T-helper 2 cell treated with Interferon-gamma antibody and Interleukin-4, amounts not matched to agents 5 μg/mL and 100 μg/mL, for 36 hours (primary cell): ENCODE measurements around the gene OGA.

Experiments
- DNase-seq: peaks from one replicate; pipeline ENCODE4 v3.0.0; 2021; ENCODE audit warnings: low spot score
- H3K27ac Mint-ChIP-seq: one replicate; pipeline ENCODE4 v1.8.0; 2021; ENCODE audit warnings: mild to moderate bottlenecking, mixed read lengths
- H3K27me3 Mint-ChIP-seq: one replicate; pipeline ENCODE4 v1.8.0; 2021; ENCODE audit warnings: low read depth, mixed read lengths
- H3K36me3 Mint-ChIP-seq: one replicate; pipeline ENCODE4 v1.8.0; 2021; ENCODE audit warnings: low read depth, mixed read lengths
- H3K4me1 Mint-ChIP-seq: one replicate; pipeline ENCODE4 v1.8.0; 2021; ENCODE audit warnings: low read depth, mixed read lengths
- H3K4me3 Mint-ChIP-seq: one replicate; pipeline ENCODE4 v1.8.0; 2022; ENCODE audit warnings: mild to moderate bottlenecking, moderate library complexity, mixed read lengths
- H3K9me3 Mint-ChIP-seq: one replicate; pipeline ENCODE4 v1.8.0; 2021; ENCODE audit warnings: mixed read lengths

Gene OGA

GRCh38 chr10:101841826-101842225, 23.6 kb upstream of the OGA start:
- Mint-ChIP-seq H3K4me3 (no peak overlapping the region), H3K9me3 (no peaks in the 10 kb centered on the region), H3K4me1 (peaks cover 30% of the 10 kb centered on the region), H3K27ac (no peak overlapping the region), H3K27me3 (peaks cover 25% of the 10 kb centered on the region), H3K36me3 (peaks cover 3% of the 10 kb centered on the region)
- no peak for DNase-seq

DNA sequence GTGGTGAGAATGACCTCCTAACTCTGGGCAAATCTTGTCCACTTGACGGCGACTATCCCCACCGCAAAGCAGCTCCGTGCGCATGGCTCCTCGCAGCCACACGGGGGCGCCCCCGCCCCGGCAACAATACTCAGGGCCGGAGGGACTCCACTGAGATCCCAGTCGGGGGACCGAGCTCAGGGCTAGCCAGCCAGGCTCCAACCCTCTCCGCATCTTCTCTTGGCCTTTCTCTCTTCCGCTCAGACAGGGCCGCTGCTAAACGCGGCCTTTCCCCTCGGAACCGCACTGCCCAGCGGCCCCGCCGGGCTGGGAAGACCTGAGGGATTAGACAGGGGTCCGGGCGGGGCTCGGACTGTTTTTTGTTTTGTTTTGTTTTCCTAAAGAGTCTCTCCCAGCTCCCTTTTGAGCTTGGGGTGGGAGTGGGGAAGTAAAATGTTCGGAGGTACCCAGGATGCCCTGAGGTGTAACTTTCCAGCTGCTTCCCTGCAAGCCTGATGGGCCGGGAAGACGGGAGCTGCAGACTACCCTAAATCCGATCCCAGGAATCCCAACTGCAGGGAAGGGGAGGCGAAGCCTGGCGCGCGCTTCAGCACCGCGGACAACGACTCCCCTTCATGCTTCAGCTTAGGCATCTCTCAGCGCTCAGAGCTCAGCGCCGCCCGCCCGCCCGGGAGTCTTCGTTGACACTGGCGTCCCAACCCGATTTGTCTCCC, 22.7 kb upstream of the OGA start:
- peaks cover 3% of the 10 kb centered on the region for H3K36me3 Mint-ChIP-seq
- H3K4me1 Mint-ChIP-seq, result peaks cover 32% of the 10 kb centered on the region
- no peaks in the 10 kb centered on the region for H3K9me3 Mint-ChIP-seq
- H3K27me3 Mint-ChIP-seq, result peaks cover 25% of the 10 kb centered on the region
- peak overlapping the region; percentile 82 for H3K27ac Mint-ChIP-seq
- H3K4me3 Mint-ChIP-seq, result peak overlapping the region; percentile 86
- DNase-seq, result peak; percentile 80

- Mint-ChIP-seq H3K4me3 (peak overlapping the region; percentile 86), H3K36me3 (peaks cover 3% of the 10 kb centered on the region), H3K27ac (peak overlapping the region; percentile 70), H3K27me3 (peaks cover 25% of the 10 kb centered on the region), H3K9me3 (no peaks in the 10 kb centered on the region), H3K4me1 (peaks cover 37% of the 10 kb centered on the region)
- no peak for DNase-seq
Measured at GRCh38 chr10:101840102-101840684, 21.9 kb upstream of the OGA start.

DNA sequence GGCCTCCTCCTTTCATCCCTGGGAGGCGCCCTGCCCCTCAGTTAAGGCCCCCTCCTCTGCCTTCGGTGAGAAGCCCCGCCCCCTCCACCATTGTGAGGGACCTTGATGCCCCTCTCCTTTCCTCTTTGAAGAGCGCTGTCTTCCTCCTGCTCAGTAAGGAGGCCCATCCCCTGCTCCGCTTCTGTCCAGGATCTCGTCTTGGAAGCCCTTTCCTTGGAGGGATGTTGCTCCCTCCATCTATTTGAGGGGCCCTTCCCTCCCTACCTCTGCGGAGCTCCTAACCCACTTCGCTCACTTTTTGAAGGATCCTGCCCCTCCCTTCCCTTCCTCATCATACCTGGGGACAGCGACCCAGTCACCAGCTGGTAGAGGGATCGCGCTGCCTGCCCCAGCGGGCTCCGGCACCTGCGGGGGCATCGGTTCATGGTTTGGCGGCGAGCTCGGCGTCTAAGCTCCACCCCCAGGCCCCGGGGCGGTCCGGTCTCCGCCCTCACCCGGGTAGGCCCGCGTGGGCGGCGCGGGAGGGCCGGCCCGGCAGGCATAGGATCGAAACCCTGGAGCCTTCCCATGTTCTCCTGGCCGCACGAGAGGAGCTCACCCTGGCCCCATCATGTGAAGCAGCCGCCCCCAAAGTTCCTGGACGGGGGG, 21.3 kb upstream of the OGA start:
- peak; percentile 66 for DNase-seq
- peak overlapping the region; percentile 63 for H3K27ac Mint-ChIP-seq
- peaks cover 3% of the 10 kb centered on the region for H3K36me3 Mint-ChIP-seq
- H3K9me3 Mint-ChIP-seq, result no peaks in the 10 kb centered on the region
- peaks cover 43% of the 10 kb centered on the region for H3K4me1 Mint-ChIP-seq
- peak overlapping the region; percentile 86 for H3K4me3 Mint-ChIP-seq
- peaks cover 25% of the 10 kb centered on the region for H3K27me3 Mint-ChIP-seq

DNA sequence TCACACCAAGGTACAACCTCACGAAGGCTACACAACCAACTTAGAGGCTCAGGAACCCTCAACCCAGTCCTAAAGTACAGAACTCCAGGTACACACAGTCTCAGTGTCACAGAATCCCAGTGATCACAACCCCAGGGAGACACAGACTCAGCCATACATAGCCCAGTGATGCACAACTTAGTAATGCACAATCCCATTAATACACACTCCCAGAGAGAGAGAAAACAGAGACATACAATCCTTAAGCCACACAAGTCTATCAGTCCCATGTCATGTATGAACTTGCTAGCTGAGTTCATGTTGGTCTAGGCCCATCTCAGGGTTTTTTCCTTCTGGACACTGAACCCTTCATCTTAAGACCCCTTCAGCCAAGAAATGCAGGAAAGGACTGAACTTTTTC, 20.8 kb upstream of the OGA start:
- Mint-ChIP-seq H3K4me1 (peaks cover 43% of the 10 kb centered on the region), H3K36me3 (peaks cover 2% of the 10 kb centered on the region), H3K27me3 (peaks cover 20% of the 10 kb centered on the region), H3K27ac (no peak overlapping the region), H3K9me3 (no peaks in the 10 kb centered on the region), H3K4me3 (peak overlapping the region; percentile 86)
- DNase-seq, result no peak

GRCh38 chr10:101838416-101838970, 20.2 kb upstream of the OGA start:
- H3K9me3 Mint-ChIP-seq, result no peaks in the 10 kb centered on the region
- H3K4me1 Mint-ChIP-seq, result peaks cover 46% of the 10 kb centered on the region
- peaks cover 19% of the 10 kb centered on the region for H3K27me3 Mint-ChIP-seq
- no peak for DNase-seq
- peak overlapping the region; percentile 86 for H3K4me3 Mint-ChIP-seq
- no peak overlapping the region for H3K27ac Mint-ChIP-seq
- H3K36me3 Mint-ChIP-seq, result peaks cover under 1% of the 10 kb centered on the region

DNA sequence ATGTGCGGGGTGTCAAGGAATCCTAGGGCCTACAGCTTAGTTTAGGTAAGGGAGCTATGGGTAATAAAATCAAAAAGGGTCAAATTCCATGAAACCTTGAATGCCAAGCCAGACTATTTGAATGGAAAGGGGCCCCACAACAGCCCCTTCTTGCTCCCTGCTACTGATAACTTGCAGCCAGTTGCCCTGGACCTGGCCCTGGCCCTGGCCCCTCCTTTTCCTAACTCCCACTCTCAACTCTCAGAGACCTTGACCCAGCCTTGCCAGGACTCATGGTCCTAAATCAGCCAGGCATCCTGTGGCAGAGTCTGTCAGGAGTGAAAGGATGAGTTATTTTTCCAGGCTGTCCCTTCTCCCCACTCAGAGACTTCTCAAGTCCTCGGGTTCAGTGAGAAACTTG, 19.5 kb upstream of the OGA start:
- Mint-ChIP-seq H3K9me3 (no peaks in the 10 kb centered on the region), H3K4me3 (no peak overlapping the region), H3K36me3 (no peaks in the 10 kb centered on the region), H3K27ac (no peak overlapping the region), H3K4me1 (peaks cover 47% of the 10 kb centered on the region), H3K27me3 (peaks cover 15% of the 10 kb centered on the region)
- no peak for DNase-seq

DNA sequence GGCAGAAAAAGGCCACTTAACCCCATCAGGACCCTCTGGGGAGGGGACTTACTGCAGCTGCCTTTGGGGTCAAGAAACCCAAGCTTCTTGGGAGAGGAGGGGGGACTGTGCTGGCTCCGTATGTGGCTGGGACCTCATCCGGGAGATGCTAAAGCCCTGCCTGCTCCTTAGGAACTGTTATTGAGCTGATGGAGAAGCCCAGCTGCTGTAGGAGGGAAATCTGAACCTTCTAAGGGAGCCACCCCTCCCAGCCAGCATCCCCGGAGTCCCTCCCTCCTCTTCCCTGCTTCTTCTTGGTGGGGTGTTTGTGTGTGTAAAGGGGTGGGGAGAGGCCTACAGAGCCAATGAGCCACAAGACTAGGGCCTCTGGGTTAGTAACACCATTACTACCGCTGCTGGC, 17.1 kb upstream of the OGA start:
- H3K4me1 Mint-ChIP-seq, result peaks cover 53% of the 10 kb centered on the region
- H3K27me3 Mint-ChIP-seq, result no peaks in the 10 kb centered on the region
- no peaks in the 10 kb centered on the region for H3K9me3 Mint-ChIP-seq
- peak overlapping the region; percentile 19 for H3K4me3 Mint-ChIP-seq
- H3K27ac Mint-ChIP-seq, result no peak overlapping the region
- no peaks in the 10 kb centered on the region for H3K36me3 Mint-ChIP-seq
- no peak for DNase-seq

DNA sequence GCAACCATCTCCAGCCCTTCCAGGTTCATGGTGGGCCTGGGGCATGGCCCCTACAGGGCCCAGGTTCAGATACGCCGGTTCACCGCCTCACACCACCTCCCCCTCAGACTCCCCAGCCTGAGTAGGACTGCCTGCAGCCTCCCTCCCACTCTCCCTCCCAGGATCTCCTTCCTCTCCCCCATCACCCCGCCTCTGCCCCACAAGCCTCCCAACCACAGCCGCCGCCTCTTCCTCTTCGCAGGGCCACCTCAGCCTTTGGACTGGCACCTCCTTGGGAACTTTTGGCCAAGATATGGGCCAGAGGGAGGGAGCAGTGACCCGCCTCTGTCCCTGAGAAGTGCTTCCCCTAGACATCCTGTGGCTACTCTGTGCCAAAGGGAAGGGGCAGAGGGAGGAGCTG, 16.1 kb upstream of the OGA start:
- no peaks in the 10 kb centered on the region for H3K36me3 Mint-ChIP-seq
- no peak for DNase-seq
- no peaks in the 10 kb centered on the region for H3K9me3 Mint-ChIP-seq
- peak overlapping the region; percentile 32 for H3K4me3 Mint-ChIP-seq
- H3K27me3 Mint-ChIP-seq, result no peaks in the 10 kb centered on the region
- H3K27ac Mint-ChIP-seq, result peak overlapping the region; percentile 57
- peaks cover 54% of the 10 kb centered on the region for H3K4me1 Mint-ChIP-seq

DNA sequence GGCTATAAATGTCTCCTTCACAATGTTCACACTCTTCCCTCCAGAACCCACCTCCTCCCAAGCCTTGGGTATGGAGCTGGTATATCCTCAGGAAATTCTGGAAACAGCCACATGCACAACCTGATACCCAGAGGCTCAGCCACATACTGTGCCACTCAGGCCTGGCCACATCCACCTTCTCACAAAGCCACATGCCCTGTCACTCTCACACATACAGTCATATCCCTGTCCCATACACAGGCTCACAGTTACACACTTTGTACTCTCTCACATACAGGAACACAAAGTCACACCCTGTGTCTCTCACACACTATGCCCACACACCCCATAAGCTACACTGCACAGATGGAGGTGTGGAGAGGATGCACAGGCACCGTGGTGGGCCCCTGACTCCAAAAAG, 15.2 kb upstream of the OGA start:
- no peak overlapping the region for H3K27ac Mint-ChIP-seq
- no peaks in the 10 kb centered on the region for H3K9me3 Mint-ChIP-seq
- no peak for DNase-seq
- H3K27me3 Mint-ChIP-seq, result no peaks in the 10 kb centered on the region
- no peaks in the 10 kb centered on the region for H3K36me3 Mint-ChIP-seq
- H3K4me3 Mint-ChIP-seq, result peak overlapping the region; percentile 32
- H3K4me1 Mint-ChIP-seq, result peaks cover 53% of the 10 kb centered on the region

GRCh38 chr10:101832325-101832771, 14.1 kb upstream of the OGA start:
- Mint-ChIP-seq H3K27ac (no peak overlapping the region), H3K4me1 (peaks cover 53% of the 10 kb centered on the region), H3K9me3 (no peaks in the 10 kb centered on the region), H3K36me3 (peaks cover under 1% of the 10 kb centered on the region), H3K27me3 (no peaks in the 10 kb centered on the region), H3K4me3 (no peak overlapping the region)
- no peak for DNase-seq

DNA sequence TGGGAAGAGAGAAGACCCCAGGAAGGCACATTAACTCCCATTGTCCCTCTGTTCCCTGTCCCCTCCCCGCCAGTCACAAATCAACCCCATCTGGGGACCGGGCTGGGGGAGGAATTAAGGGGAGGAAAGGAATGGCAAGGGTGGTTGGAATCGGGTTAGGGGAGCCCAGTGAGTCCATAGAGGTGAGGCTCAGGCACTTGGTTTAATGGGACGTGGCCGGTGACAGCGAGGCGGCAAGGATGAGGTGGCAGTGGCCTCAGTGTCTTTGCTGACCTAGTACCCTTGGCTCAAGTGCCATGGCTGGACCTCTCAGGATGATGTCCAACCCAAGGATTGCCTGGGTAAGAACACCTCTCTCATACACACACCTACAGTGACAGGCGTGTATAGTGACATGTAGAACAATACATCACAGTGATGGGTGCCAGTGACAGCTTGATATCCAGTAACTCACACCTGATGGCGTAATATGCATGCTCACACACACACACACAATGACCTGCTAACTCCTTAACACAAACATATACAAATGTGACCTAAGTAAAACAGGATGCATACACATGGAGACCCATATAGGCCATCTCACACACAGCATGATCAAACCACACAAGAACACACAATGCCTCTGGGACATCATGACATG, 13.0 kb upstream of the OGA start:
- Mint-ChIP-seq H3K36me3 (peaks cover 3% of the 10 kb centered on the region), H3K4me1 (peaks cover 53% of the 10 kb centered on the region), H3K27ac (peak overlapping the region; percentile 93), H3K27me3 (no peaks in the 10 kb centered on the region), H3K9me3 (no peaks in the 10 kb centered on the region), H3K4me3 (peak overlapping the region; percentile 83)
- no peak for DNase-seq

- peak; percentile 92 for DNase-seq
- peak overlapping the region; percentile 83 for H3K4me3 Mint-ChIP-seq
- no peaks in the 10 kb centered on the region for H3K9me3 Mint-ChIP-seq
- H3K27ac Mint-ChIP-seq, result peak overlapping the region; percentile 93
- H3K4me1 Mint-ChIP-seq, result peaks cover 47% of the 10 kb centered on the region
- H3K27me3 Mint-ChIP-seq, result no peaks in the 10 kb centered on the region
- H3K36me3 Mint-ChIP-seq, result peaks cover 3% of the 10 kb centered on the region
Measured at GRCh38 chr10:101830322-101831168, 12.3 kb upstream of the OGA start.
